ENCODE data around the gene SLCO1B3.

GRCh38 chr12:20810487-20810886 is at the start of gene SLCO1B3:
- TF ChIP-seq CTCF (IDR thresholded peaks at IDR 0.05) (no peak), POLR2A (IDR thresholded peaks at IDR 0.05) (no peak), POLR2AphosphoS5 (IDR thresholded peaks at IDR 0.05) (no peak)

Measured in sigmoid colon (tissue), 4 donors.